ENCODE measurements around the gene FHIT.

FHIT gene

DNA sequence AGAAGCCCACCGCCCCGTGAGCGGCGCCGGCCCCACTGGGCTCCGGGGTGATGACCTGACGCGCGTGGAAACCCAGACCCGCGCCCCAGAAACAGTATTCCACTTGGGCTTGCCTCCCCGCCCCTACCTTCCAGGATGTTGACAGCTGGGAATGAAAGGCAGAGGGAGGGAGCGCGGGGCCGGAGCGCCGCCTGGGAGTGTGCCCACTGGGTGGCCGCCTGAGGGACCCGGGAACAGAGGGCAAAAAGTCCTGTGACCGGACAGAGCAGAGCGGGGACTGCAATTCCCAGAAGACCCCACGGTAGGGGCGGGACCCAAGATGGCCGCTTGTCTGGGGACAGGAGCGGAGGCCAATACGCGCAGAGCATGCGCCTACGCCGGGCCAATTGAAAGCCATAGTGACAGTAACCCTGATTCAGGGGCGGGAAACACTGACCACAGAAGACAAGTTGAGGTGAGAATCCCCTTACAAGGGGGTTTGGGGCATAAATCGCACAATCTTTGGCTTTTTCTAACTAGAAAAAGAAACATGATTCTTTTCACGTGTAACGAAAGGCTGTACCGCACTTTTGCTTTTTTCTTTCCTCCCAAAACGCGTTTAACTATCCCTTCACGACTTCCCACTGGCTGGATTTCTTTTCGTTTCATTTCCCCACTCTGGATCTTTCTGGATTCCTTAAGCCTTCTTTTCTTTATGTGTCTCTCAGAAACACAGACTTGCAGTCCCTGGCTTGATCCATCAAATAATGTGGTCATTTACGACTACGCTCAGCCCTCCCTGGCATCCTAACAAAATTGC, at the start of gene FHIT:
Gene FHIT, minus strand, starts transcription at position 279 of the 799 bp plus-strand sequence.
- Histone ChIP-seq H3K36me3 (replicated peaks; ENCODE audit: low read depth, low read length) (no peaks in the 10 kb centered on the region), H2AFZ (ENCODE audit: low read depth, low read length) (peak within 1 kb of the TSS; percentile 85), H3K27me3 (ENCODE audit: low read depth, low read length) (no peaks in the 10 kb centered on the region), H3K79me2 (ENCODE audit: low read length) (peaks cover 10% of the 10 kb centered on the region; the same call in 1 of the 2 replicates), H3K4me3 (ENCODE audit: low read length) (peak within 1 kb of the TSS; percentile 84), H3K9me3 (ENCODE audit: insufficient read depth, low read length) (no peaks in the 10 kb centered on the region), H3K4me2 (ENCODE audit: low read length) (peak within 1 kb of the TSS; percentile 84), H3K4me1 (ENCODE audit: low read length) (peaks cover 11% of the 10 kb centered on the region), H4K20me1 (ENCODE audit: insufficient read depth, low read length) (no peaks in the 10 kb centered on the region), H3K9ac (ENCODE audit: low read length) (peak within 1 kb of the TSS; percentile 72), H3K27ac (ENCODE audit: low read length) (peak within 1 kb of the TSS; percentile 66)
- TF ChIP-seq EZH2phosphoT487 (IDR thresholded peaks at IDR 0.05; ENCODE audit: low read depth) (no peak), CTCF (IDR thresholded peaks at IDR 0.05; ENCODE audit: low read depth, low read length) (no peak)

GRCh38 chr3:61300786-61301185, 49.5 kb upstream of the FHIT start:
- H2AFZ ChIP-seq (ENCODE audit: low read depth, low read length) = no peak overlapping the region
- H3K36me3 ChIP-seq (replicated peaks; ENCODE audit: low read depth, low read length) = no peaks in the 10 kb centered on the region
- peaks cover 31% of the 10 kb centered on the region for H3K27me3 ChIP-seq (ENCODE audit: low read depth, low read length)
- no peak overlapping the region for H3K9ac ChIP-seq (ENCODE audit: low read length)
- H3K9me3 ChIP-seq (ENCODE audit: insufficient read depth, low read length) = 0 out of 2 replicates have a peak, but pooled peaks cover under 1% of the 10 kb centered on the region
- H3K4me1 ChIP-seq (ENCODE audit: low read length) = no peaks in the 10 kb centered on the region
- no peak overlapping the region for H3K4me2 ChIP-seq (ENCODE audit: low read length)
- no peaks in the 10 kb centered on the region for H3K79me2 ChIP-seq (ENCODE audit: low read length)
- no peaks in the 10 kb centered on the region for H4K20me1 ChIP-seq (ENCODE audit: insufficient read depth, low read length)
- no peak overlapping the region for H3K4me3 ChIP-seq (ENCODE audit: low read length)
- H3K27ac ChIP-seq (ENCODE audit: low read length) = no peak overlapping the region
- TF ChIP-seq CTCF (IDR thresholded peaks at IDR 0.05; ENCODE audit: low read depth, low read length) (no peak), EZH2phosphoT487 (IDR thresholded peaks at IDR 0.05; ENCODE audit: low read depth) (no peak)

DNA sequence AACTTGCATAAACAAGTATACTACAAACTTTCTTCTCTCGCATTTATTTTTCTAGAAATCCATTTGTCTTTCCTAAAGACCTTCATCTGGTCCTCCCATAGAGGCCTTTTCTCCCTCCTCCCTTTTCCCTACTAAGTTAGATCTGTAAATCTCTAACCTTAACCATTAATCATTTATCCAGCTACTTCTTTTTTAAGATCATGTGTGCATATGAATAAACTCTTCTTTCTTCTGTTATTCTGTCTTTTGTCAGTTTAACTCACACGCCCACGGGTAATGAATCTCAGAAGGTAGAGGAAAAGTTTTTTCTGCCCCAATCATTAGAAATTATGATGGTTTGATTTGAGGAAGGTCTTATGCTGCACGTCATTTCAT, 48.7 kb upstream of the FHIT start:
- no peaks in the 10 kb centered on the region for H3K79me2 ChIP-seq (ENCODE audit: low read length)
- no peak for TF ChIP-seq CTCF (IDR thresholded peaks at IDR 0.05; ENCODE audit: low read depth, low read length)
- no peak for TF ChIP-seq EZH2phosphoT487 (IDR thresholded peaks at IDR 0.05; ENCODE audit: low read depth)
- no peak overlapping the region for H3K9ac ChIP-seq (ENCODE audit: low read length)

DNA sequence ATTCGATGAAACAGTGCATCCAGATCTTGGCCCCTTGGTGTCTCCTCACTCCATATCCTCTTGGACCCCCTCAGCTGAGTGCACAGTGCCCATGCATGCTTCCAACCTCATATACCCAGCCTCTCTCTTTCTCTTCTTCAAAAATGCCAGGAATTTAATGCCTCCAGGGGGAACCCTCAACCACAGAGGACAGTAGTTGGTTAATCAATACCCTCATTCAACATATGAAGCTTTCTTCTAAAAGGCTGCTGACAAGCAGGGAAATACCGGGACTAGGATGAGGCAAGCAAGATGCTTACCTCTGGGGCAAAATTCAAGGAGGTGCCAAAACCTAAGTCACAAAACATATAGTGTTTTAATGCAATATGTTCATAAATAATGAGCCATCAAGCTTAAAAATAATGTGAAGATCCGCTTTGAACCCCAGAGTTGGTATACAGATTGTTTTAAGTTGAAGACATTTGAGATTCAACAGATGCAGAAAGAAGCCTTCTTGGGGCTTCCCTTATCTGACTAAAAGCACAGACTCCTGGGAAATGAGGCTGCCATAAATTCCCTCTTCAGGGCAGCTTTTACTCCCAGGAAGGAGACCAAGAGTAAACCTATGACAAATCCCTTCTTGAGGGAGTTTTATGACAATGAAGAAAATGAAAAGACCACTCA, 48.2 kb upstream of the FHIT start:
- H2AFZ ChIP-seq (ENCODE audit: low read depth, low read length) = no peak overlapping the region
- H3K9ac ChIP-seq (ENCODE audit: low read length) = no peak overlapping the region
- TF ChIP-seq CTCF (IDR thresholded peaks at IDR 0.05; ENCODE audit: low read depth, low read length) = peak; percentile 23
- no peak for TF ChIP-seq EZH2phosphoT487 (IDR thresholded peaks at IDR 0.05; ENCODE audit: low read depth)
- no peaks in the 10 kb centered on the region for H3K4me1 ChIP-seq (ENCODE audit: low read length)
- H3K79me2 ChIP-seq (ENCODE audit: low read length) = no peaks in the 10 kb centered on the region
- no peaks in the 10 kb centered on the region for H3K9me3 ChIP-seq (ENCODE audit: insufficient read depth, low read length)
- no peak overlapping the region for H3K4me2 ChIP-seq (ENCODE audit: low read length)
- H3K36me3 ChIP-seq (replicated peaks; ENCODE audit: low read depth, low read length) = no peaks in the 10 kb centered on the region
- H3K27ac ChIP-seq (ENCODE audit: low read length) = no peak overlapping the region
- peaks cover 29% of the 10 kb centered on the region for H3K27me3 ChIP-seq (ENCODE audit: low read depth, low read length)
- H3K4me3 ChIP-seq (ENCODE audit: low read length) = no peak overlapping the region
- no peaks in the 10 kb centered on the region for H4K20me1 ChIP-seq (ENCODE audit: insufficient read depth, low read length)

More for the DNA sequence above, 48.7 kb upstream of the FHIT start:
- H3K36me3 ChIP-seq (replicated peaks; ENCODE audit: low read depth, low read length) = no peaks in the 10 kb centered on the region
- H3K4me3 ChIP-seq (ENCODE audit: low read length) = no peak overlapping the region
- H3K27me3 ChIP-seq (ENCODE audit: low read depth, low read length) = peaks cover 31% of the 10 kb centered on the region
- H2AFZ ChIP-seq (ENCODE audit: low read depth, low read length) = no peak overlapping the region
- no peaks in the 10 kb centered on the region for H4K20me1 ChIP-seq (ENCODE audit: insufficient read depth, low read length)
- H3K27ac ChIP-seq (ENCODE audit: low read length) = no peak overlapping the region
- no peak overlapping the region for H3K4me2 ChIP-seq (ENCODE audit: low read length)
- H3K4me1 ChIP-seq (ENCODE audit: low read length) = no peaks in the 10 kb centered on the region
- H3K9me3 ChIP-seq (ENCODE audit: insufficient read depth, low read length) = no peaks in the 10 kb centered on the region
